C4-2B (cell line): ENCODE measurements around the gene BLVRB.

Source experiments
- CTCF ChIP-seq: fragments of 450-650 bp; conservative IDR thresholded peaks from 2 replicates; pipeline ENCODE4 v1.5.1; 2017; ENCODE audit warnings: mild to moderate bottlenecking
- ZFX ChIP-seq: fragments of 450-650 bp; IDR thresholded peaks from 2 replicates; pipeline ENCODE4 v1.6.1; 2017

- TF ChIP-seq CTCF = no peak
- no peak for TF ChIP-seq ZFX
Observed at GRCh38 chr19:40499320-40499719, 33.8 kb upstream of the BLVRB start.
